Prostate gland (tissue), 2 donors: ENCODE measurements around the gene CYP2C19. TPM values are rescaled to one million over a fixed set of nuclear protein-coding genes. Genes with fewer than 3 reads are reported as not detected.

ENCODE experiments used
- DNase-seq: peaks from one replicate; pipeline ENCODE4 v3.0.0-alpha.2; 2019; ENCODE audit warnings: low spot score
- H3K27ac ChIP-seq, 2 donors: fragments of 200-600 bp; sonication (generic); 2 replicates each; pipeline ENCODE4 v1.5.1; 2017 to 2019
- H3K27me3 ChIP-seq: fragments of 200-600 bp; sonication (generic); replicated peaks from 2 replicates; pipeline ENCODE4 v1.5.1; 2019; ENCODE audit not compliant: insufficient read depth
- H3K36me3 ChIP-seq, 2 donors: fragments of 200-600 bp; sonication (generic); 1 replicate in 1 of 2; 2 replicates in 1 of 2; pipeline versions ENCODE4 v1.5.1 to v1.8.1; 2017 to 2019
- H3K4me1 ChIP-seq: fragments of 200-600 bp; sonication (generic); replicated peaks from 2 replicates; pipeline ENCODE4 v1.5.1; 2019
- H3K4me3 ChIP-seq, 2 donors: fragments of 200-600 bp; sonication (generic); 2 replicates each; pipeline ENCODE4 v1.5.1; 2017 to 2019
- H3K9me3 ChIP-seq: fragments of 200-600 bp; sonication (generic); 2 replicates; pipeline ENCODE4 v1.5.1; 2017
- POLR2A ChIP-seq: fragments of 450-650 bp; IDR thresholded peaks from one replicate; pipeline ENCODE4 v1.6.1; 2016; ENCODE audit warnings: antibody characterized with exemption, mild to moderate bottlenecking
- POLR2AphosphoS5 ChIP-seq: sonication (generic); formaldehyde crosslinking; IDR thresholded peaks from one replicate; pipeline ENCODE4 v1.6.1; 2017; ENCODE audit warnings: antibody characterized with exemption
- WGBS: methylation state at CpG from one replicate; pipeline ENCODE4 v1.1.5; 2018; 5-methylcytosine and 5-hydroxymethylcytosine counted together
- intact Hi-C: fragments of 100-400 bp; cut with DNase I; formaldehyde crosslinking; loops from one replicate; pipeline ENCODE4 v1.14.2; 2022
- total RNA-seq, 2 donors: library from RNA; depleted of rRNA; stranded (reverse); fragments of >200 nt; gene quantifications; one replicate each; pipeline ENCODE4 v1.1.0, GENCODE V29; 2016
- TF ChIP-seq, protein P1 (sequence below), 4 experiments: fragments of 200-600 bp in 2 of 4; fragments of 450-650 bp in 2 of 4; sonication (generic) in 2 of 4; IDR thresholded peaks; 1 replicate in 3 of 4; 2 replicates in 1 of 4; pipeline ENCODE4 v1.5.1; 2016 to 2019; ENCODE audit warnings: antibody characterized with exemption in 4 of 4, mild to moderate bottlenecking in 2 of 4, moderate library complexity in 2 of 4

CYP2C19 gene
- total RNA-seq, 2 donors from 2014 or later = not detected

DNA sequence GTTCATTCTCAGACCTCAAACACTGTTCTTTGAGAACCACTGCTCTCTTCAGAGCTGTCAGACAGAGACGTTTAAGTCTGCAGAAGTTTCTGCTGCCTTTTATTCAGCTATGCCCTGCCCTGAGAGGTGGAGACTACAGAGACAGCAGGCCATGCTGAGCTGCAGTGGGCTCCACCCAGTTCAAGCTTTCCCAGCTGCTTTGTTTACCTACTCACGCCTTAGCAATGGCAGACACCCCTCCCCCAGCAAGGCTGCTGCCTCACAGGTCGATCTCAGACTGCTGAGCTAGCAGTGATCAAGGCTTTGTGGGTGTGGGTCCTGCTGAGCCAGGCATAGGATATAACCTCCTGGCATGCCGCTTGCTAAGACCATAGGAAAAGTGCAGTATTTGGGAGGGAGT is 95.5 kb downstream of the CYP2C19 start:
- Histone ChIP-seq H3K27ac (no peak overlapping the region), H3K4me1 (no peaks in the 10 kb centered on the region), H3K4me3 (no peak overlapping the region), H3K27me3 (no peaks in the 10 kb centered on the region), H3K9me3 (no peaks in the 10 kb centered on the region), H3K36me3 (no peaks in the 10 kb centered on the region)
- no peak for DNase-seq
- TF ChIP-seq, protein P1, sequence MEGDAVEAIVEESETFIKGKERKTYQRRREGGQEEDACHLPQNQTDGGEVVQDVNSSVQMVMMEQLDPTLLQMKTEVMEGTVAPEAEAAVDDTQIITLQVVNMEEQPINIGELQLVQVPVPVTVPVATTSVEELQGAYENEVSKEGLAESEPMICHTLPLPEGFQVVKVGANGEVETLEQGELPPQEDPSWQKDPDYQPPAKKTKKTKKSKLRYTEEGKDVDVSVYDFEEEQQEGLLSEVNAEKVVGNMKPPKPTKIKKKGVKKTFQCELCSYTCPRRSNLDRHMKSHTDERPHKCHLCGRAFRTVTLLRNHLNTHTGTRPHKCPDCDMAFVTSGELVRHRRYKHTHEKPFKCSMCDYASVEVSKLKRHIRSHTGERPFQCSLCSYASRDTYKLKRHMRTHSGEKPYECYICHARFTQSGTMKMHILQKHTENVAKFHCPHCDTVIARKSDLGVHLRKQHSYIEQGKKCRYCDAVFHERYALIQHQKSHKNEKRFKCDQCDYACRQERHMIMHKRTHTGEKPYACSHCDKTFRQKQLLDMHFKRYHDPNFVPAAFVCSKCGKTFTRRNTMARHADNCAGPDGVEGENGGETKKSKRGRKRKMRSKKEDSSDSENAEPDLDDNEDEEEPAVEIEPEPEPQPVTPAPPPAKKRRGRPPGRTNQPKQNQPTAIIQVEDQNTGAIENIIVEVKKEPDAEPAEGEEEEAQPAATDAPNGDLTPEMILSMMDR (IDR thresholded peaks at IDR 0.05) = no peak
- TF ChIP-seq POLR2AphosphoS5 (no peak), POLR2A (no peak)
- WGBS = 54% methylated on average over 4 of the region's 4 CpGs
- intact Hi-C loops = no loop called here

DNA sequence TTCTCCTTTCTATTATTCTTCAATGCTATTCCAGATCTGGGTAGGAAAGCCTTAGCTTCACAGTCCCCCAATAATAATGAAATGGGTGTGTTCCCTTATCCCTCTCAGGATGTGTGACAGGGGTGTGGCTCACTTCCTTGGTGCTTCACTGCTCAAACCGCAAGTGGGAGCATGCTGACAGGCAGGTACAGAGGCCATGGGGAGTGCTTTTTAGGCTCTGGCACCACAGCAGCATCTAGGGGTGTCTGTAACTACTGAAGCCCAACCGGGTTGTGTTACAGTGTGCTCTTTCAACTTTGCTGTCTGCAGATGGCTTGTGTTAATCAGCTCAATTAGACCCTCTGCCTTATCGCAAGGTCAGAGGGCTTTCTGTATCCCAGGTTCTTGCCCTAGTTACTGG is 96.6 kb downstream of the CYP2C19 start:
- Histone ChIP-seq H3K27me3 (no peaks in the 10 kb centered on the region), H3K9me3 (no peaks in the 10 kb centered on the region), H3K4me1 (no peaks in the 10 kb centered on the region), H3K4me3 (no peak overlapping the region), H3K27ac (no peak overlapping the region), H3K36me3 (no peaks in the 10 kb centered on the region)
- intact Hi-C loops = no loop called here
- 90% methylated on average over 3 of the region's 3 CpGs for WGBS
- no peak for DNase-seq
- TF ChIP-seq POLR2A (no peak), POLR2AphosphoS5 (no peak)
- TF ChIP-seq, protein P1 (IDR thresholded peaks at IDR 0.05) = no peak

GRCh38 chr10:94878649-94879048 is 116.2 kb downstream of the CYP2C19 start:
- no peak overlapping the region for H3K4me3 ChIP-seq
- no peaks in the 10 kb centered on the region for H3K27me3 ChIP-seq
- TF ChIP-seq, protein P1 (IDR thresholded peaks at IDR 0.05) = no peak
- TF ChIP-seq POLR2A = no peak
- TF ChIP-seq POLR2AphosphoS5 = no peak
- no peaks in the 10 kb centered on the region for H3K4me1 ChIP-seq
- 92% methylated on average over 1 of the region's 1 CpG for WGBS
- no peak for DNase-seq
- H3K9me3 ChIP-seq = no peaks in the 10 kb centered on the region
- H3K27ac ChIP-seq = no peak overlapping the region
- intact Hi-C loops = no loop called here
- no peaks in the 10 kb centered on the region for H3K36me3 ChIP-seq

DNA sequence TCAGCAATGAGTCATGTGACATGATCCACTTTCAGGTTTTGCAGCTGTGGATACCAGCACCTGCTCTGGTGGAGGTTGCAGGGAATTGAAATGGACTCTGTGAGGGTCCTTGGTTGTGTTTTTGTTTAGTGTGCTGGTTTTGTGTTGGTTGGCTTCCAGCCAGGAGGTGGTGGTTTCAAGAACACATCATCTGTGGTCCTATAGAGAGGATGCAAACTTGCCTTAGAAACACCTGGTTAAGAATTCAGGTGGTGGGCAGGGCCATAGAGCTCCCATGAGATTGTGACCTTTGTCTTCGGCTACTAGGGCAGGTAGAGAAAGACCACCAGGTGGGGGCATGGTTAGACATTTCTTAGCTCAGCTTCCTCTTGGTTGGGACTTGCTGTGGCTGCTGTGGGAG is 116.7 kb downstream of the CYP2C19 start:
- 100% methylated on average over 1 of the region's 1 CpG for WGBS
- Histone ChIP-seq H3K4me3 (no peak overlapping the region), H3K27ac (no peak overlapping the region), H3K9me3 (no peaks in the 10 kb centered on the region), H3K36me3 (no peaks in the 10 kb centered on the region), H3K27me3 (no peaks in the 10 kb centered on the region), H3K4me1 (no peaks in the 10 kb centered on the region)
- intact Hi-C loops = no loop called here
- TF ChIP-seq POLR2A = no peak
- no peak for DNase-seq

DNA sequence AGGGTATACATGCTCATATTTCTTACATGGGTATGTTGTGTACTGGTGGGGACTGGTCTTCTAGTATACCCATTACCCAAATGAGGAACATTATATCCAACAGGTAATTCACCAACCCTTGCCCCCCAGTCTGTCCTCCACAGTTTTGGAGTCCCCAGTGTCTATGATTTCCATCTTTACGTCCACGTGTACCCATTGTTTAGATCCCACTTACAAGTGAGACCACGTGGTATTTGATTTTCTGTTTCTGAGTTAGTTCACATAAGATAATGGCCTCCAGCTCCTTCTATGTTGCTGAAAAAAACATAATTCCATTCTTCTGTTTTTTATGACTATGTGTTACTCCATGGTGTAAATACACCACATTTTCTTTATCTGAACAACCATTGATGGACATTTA is 126.6 kb downstream of the CYP2C19 start:
- Histone ChIP-seq H3K4me3 (no peak overlapping the region), H3K36me3 (no peaks in the 10 kb centered on the region), H3K27me3 (peaks cover 2% of the 10 kb centered on the region), H3K9me3 (no peaks in the 10 kb centered on the region), H3K27ac (no peak overlapping the region), H3K4me1 (no peaks in the 10 kb centered on the region)
- TF ChIP-seq POLR2A = no peak
- TF ChIP-seq, protein P1 (IDR thresholded peaks at IDR 0.05) = no peak
- no peak for TF ChIP-seq POLR2AphosphoS5
- no peak for DNase-seq
- intact Hi-C loops = no loop called here
- WGBS = 71% methylated on average over 3 of the region's 3 CpGs
